Cardiac muscle cell (in vitro differentiated cells and primary cell): ENCODE measurements around the gene GFI1. TPM values are rescaled to one million over a fixed set of nuclear protein-coding genes. Genes with fewer than 3 reads are reported as not detected.

ENCODE experiments used
- DNase-seq, 2 donors: peaks; one replicate each; pipeline versions ENCODE4 v3.0.0 to v3.0.0-alpha.2; 2010 to 2017; ENCODE audit warnings: low read depth in 1 of 2, low spot score in 1 of 2
- H3K27ac ChIP-seq: fragments of 200-600 bp; sonication (generic); 2 replicates; pipeline ENCODE4 v1.5.1; 2016
- H3K27me3 ChIP-seq: fragments of 200-600 bp; sonication (generic); 2 replicates; pipeline ENCODE4 v1.6.0; 2016; ENCODE audit warnings: control low read depth
- H3K36me3 ChIP-seq: fragments of 200-600 bp; sonication (generic); 2 replicates; pipeline ENCODE4 v1.5.1; 2016; ENCODE audit warnings: control low read depth
- H3K4me1 ChIP-seq: fragments of 200-600 bp; sonication (generic); 2 replicates; pipeline ENCODE4 v1.8.1; 2017; ENCODE audit warnings: low read depth, mild to moderate bottlenecking, mixed run types
- H3K4me3 ChIP-seq: fragments of 200-600 bp; sonication (generic); 2 replicates; pipeline ENCODE4 v1.5.1; 2016; ENCODE audit warnings: mild to moderate bottlenecking
- H3K9me3 ChIP-seq: fragments of 200-600 bp; sonication (generic); 2 replicates; pipeline ENCODE4 v1.5.1; 2017; ENCODE audit warnings: low read depth, mild to moderate bottlenecking, control low read depth
- polyA plus RNA-seq: library from polyadenylated mRNA; unstranded; fragments of >200 nt; fragmentation: Nextera tagmentation; extraction: Ambion mirVana; gene quantifications from 2 replicates; pipeline ENCODE4 v1.2.1, GENCODE V29; 2016
- total RNA-seq: library from RNA; depleted of rRNA; stranded (reverse); fragments of >200 nt; gene quantifications from 2 replicates; pipeline ENCODE4 v1.2.3, GENCODE V29; 2016
- TF ChIP-seq, protein P1 (sequence below): IDR thresholded peaks from 2 replicates; pipeline ENCODE4 v1.5.1; 2012; ENCODE audit warnings: low read depth, mild to moderate bottlenecking, low read length

GFI1 gene
- total and polyA plus RNA-seq, 2 experiments from 2014 or later = 0.12 TPM; not detected in 1

DNA sequence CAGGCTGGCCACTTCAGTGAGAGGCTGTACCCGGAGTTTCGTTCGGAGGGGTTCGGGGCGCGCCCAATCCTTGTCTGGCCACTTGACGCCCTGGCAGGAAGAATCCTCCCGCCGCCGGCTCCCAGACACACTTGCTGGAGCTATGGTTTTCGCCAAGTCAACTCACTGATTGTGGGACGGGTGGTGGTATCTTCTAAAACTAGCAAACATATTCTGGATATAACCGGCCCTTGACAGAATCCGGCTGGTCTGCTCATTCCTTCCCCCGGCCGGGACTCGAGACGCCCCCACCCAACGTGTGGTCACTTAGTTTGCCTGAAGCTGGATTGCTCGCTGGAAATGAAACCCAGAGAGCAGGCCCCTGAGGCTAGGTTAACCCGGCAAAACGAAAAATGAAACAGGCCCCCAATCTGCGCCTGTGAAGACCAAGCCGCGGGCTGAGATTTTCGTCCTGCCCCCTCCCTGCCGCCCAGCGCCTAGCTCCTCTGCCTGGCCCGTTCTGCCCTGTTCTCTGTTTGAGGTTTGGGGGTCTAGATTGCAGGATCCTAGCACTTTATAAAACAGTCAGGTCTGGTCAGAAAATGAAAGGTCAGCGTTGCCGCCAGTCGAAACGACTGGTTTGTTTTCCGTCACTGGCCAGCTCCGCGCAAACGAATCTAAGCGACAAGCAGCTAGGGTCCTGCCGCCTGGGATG, 4.6 kb downstream of the GFI1 start:
- peak; percentile 44 to 50 for DNase-seq
- no peak overlapping the region for H3K27ac ChIP-seq
- peaks cover 19% of the 10 kb centered on the region for H3K4me1 ChIP-seq
- TF ChIP-seq, protein P1, sequence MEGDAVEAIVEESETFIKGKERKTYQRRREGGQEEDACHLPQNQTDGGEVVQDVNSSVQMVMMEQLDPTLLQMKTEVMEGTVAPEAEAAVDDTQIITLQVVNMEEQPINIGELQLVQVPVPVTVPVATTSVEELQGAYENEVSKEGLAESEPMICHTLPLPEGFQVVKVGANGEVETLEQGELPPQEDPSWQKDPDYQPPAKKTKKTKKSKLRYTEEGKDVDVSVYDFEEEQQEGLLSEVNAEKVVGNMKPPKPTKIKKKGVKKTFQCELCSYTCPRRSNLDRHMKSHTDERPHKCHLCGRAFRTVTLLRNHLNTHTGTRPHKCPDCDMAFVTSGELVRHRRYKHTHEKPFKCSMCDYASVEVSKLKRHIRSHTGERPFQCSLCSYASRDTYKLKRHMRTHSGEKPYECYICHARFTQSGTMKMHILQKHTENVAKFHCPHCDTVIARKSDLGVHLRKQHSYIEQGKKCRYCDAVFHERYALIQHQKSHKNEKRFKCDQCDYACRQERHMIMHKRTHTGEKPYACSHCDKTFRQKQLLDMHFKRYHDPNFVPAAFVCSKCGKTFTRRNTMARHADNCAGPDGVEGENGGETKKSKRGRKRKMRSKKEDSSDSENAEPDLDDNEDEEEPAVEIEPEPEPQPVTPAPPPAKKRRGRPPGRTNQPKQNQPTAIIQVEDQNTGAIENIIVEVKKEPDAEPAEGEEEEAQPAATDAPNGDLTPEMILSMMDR = no peak
- H3K9me3 ChIP-seq = no peaks in the 10 kb centered on the region
- peaks cover 100% of the 10 kb centered on the region for H3K27me3 ChIP-seq
- H3K4me3 ChIP-seq = peak overlapping the region; percentile 6
- H3K36me3 ChIP-seq = no peaks in the 10 kb centered on the region

DNA sequence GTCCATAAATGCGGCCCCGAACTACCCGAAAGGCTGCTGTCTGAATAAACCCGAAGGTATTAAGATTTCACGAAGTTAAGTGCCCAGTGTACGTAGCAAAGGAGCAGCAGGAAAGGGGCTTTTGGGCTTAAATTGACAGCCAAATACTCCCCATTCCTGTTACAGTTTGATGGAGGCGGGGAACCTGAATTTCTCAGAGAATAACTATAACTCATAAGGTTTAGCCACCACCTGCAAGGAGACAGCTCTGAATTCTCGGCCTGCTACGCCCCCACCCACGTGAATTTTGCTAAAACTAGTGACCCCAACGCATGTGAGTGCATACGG, 5.2 kb downstream of the GFI1 start:
- DNase-seq = no peak
- no peaks in the 10 kb centered on the region for H3K9me3 ChIP-seq
- H3K4me3 ChIP-seq = peak overlapping the region; percentile 11
- TF ChIP-seq, protein P1 = no peak
- peaks cover 19% of the 10 kb centered on the region for H3K4me1 ChIP-seq
- no peak overlapping the region for H3K27ac ChIP-seq
- H3K36me3 ChIP-seq = no peaks in the 10 kb centered on the region
- H3K27me3 ChIP-seq = peaks cover 100% of the 10 kb centered on the region

DNA sequence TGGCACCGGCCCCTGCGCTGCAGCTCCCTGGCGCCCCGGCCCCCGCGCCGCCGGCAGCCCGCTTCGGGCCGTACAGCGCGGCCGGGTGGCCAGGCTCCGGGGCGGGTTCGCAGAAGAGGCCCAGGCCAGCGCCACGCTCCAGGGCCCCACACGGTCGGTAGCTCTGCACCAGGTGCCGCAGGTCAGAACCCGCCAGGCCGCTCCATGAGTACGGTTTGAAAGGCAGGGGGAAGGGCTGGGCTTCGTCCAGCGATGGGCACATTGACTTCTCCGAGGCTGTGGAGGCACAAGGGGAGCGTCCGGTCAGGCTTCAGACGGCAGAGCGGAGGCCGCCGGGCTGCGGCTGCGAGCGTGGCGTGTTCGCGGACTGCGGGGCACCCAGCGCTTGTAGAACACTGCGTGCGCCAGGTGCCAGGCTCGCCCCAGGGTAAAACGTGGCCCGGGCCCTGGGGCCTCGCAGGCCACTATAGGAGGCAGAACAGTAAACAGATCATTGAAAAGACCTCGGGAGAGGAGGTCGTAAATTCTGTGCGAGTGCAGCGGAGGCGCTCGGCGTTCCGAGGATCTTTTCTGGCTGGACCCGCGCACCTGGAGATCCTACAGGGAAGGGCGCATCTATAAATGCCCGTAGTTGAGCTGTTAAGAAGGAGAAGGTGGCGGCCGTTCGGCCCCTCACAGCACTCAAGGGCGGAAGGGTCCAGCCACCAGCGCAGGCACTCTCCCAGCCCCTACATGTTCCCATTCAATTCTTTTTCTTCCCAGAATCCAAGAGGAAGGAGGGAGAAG, 5.7 kb downstream of the GFI1 start:
- Histone ChIP-seq H3K36me3 (no peaks in the 10 kb centered on the region), H3K27me3 (peaks cover 100% of the 10 kb centered on the region), H3K9me3 (no peaks in the 10 kb centered on the region), H3K27ac (no peak overlapping the region), H3K4me1 (peaks cover 19% of the 10 kb centered on the region), H3K4me3 (peak overlapping the region; percentile 11)
- peak in 1 of 2 donors; percentile 23 for DNase-seq
- TF ChIP-seq, protein P1 = no peak

DNA sequence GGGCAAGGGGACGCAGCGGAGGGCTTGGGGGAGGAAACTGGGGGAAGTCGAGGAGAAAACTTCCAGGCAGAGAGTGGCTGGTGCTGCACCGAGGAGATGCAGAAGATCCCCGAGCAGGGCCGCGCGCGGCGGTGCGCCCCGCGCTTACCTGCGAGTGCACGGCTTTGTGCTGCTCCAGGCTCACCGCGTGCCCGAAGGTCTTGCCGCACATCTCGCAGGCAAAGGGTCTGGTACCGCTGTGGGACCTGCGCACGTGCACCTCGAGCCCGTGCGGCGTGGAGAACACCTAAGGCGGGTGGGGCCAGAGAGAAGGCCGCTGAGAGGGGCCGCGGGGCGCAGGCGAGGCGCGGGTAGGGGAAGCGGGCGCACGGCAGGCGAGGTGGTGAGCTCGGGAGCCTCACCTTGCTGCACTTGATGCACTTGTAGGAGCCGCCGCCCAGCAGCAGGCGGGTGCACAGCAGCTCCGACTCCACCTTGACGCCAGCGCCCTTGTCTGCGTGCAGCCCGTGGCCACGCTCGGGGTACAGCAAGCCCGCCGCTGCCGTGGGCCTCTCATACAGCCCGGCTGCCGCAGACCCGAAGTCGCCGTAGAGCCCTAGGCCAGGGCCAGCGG, 6.4 kb downstream of the GFI1 start:
- peaks cover 15% of the 10 kb centered on the region for H3K4me1 ChIP-seq
- H3K27me3 ChIP-seq = peaks cover 100% of the 10 kb centered on the region
- H3K4me3 ChIP-seq = peak overlapping the region; percentile 11
- H3K27ac ChIP-seq = no peak overlapping the region
- no peak for DNase-seq
- no peaks in the 10 kb centered on the region for H3K9me3 ChIP-seq
- TF ChIP-seq, protein P1 = no peak
- H3K36me3 ChIP-seq = no peaks in the 10 kb centered on the region

DNA sequence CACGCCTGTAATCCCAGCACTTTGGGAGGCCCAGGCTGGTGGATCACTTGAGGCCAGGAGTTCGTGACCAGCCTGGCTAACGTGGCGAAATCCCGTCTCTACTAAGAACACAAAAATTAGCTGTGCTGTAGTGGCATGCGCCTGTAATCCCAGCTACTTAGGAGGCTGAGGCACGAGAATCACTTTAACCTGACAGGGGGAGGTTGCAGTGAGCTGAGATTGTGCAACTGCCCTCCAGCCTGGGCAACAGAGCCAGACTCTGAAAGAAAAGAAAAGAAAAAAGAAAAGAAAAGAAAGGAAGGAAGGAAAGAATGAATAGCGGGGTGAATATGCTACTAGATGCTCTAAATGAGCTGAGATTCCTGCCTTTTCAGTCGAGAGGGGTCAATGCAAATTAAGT, 7.1 kb downstream of the GFI1 start:
- no peak for DNase-seq
- Histone ChIP-seq H3K27me3 (peaks cover 100% of the 10 kb centered on the region), H3K9me3 (no peaks in the 10 kb centered on the region), H3K4me1 (peaks cover 13% of the 10 kb centered on the region), H3K36me3 (no peaks in the 10 kb centered on the region), H3K4me3 (no peak overlapping the region), H3K27ac (no peak overlapping the region)
- TF ChIP-seq, protein P1 = no peak
